ENCODE data around the gene TMED5. TPM values are rescaled to one million over a fixed set of nuclear protein-coding genes. Genes with fewer than 3 reads are reported as not detected.
A peak's percentile ranks its signal among the peaks of the same experiment; 100 is the strongest.

TMED5 gene
- total and polyA plus RNA-seq, 2 experiments from 2014 or later: 25.0 to 45.2 TPM

- TF ChIP-seq ZNF462 (CRISPR knock-in tag; IDR thresholded peaks at IDR 0.05): no peak
Measured at GRCh38 chr1:93123201-93123783, 56.9 kb downstream of the TMED5 start (continued).

- H3K36me3 ChIP-seq (ENCODE audit: insufficient read depth): peaks cover 21% of the 10 kb centered on the region; the same call in 1 of the 2 replicates
- TF ChIP-seq ETS1 (IDR thresholded peaks at IDR 0.05): no peak
- no peak for TF ChIP-seq EZH2phosphoT487 (IDR thresholded peaks at IDR 0.05; ENCODE audit: unreplicated experiment)
- TF ChIP-seq ZNF114 (CRISPR knock-in tag; IDR thresholded peaks at IDR 0.05): no peak
- TF ChIP-seq, protein P1, sequence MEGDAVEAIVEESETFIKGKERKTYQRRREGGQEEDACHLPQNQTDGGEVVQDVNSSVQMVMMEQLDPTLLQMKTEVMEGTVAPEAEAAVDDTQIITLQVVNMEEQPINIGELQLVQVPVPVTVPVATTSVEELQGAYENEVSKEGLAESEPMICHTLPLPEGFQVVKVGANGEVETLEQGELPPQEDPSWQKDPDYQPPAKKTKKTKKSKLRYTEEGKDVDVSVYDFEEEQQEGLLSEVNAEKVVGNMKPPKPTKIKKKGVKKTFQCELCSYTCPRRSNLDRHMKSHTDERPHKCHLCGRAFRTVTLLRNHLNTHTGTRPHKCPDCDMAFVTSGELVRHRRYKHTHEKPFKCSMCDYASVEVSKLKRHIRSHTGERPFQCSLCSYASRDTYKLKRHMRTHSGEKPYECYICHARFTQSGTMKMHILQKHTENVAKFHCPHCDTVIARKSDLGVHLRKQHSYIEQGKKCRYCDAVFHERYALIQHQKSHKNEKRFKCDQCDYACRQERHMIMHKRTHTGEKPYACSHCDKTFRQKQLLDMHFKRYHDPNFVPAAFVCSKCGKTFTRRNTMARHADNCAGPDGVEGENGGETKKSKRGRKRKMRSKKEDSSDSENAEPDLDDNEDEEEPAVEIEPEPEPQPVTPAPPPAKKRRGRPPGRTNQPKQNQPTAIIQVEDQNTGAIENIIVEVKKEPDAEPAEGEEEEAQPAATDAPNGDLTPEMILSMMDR (conservative IDR thresholded peaks at IDR 0.05; ENCODE audit: low read depth in 2 of 2): no peak
- TF ChIP-seq POLR2AphosphoS5 (IDR thresholded peaks at IDR 0.05; ENCODE audit: low read depth): no peak
- no peak for TF ChIP-seq REST (IDR thresholded peaks at IDR 0.05; ENCODE audit: unreplicated experiment)
- TF ChIP-seq JUNB (IDR thresholded peaks at IDR 0.05; ENCODE audit: unreplicated experiment): no peak
- TF ChIP-seq CREB1 (CRISPR knock-in tag; IDR thresholded peaks at IDR 0.05; ENCODE audit: low read depth): no peak
Measured at GRCh38 chr1:93120614-93121013, 59.6 kb downstream of the TMED5 start.

More at GRCh38 chr1:93120614-93121013, 59.6 kb downstream of the TMED5 start:
- H3K27me3 Mint-ChIP-seq (ENCODE audit: insufficient read depth, low read depth, poor library complexity): no peaks in the 10 kb centered on the region
- H3K9me2 ChIP-seq (ENCODE audit: insufficient read depth): no peaks in the 10 kb centered on the region
- no peaks in the 10 kb centered on the region for H3K27me3 ChIP-seq (ENCODE audit: insufficient read depth)
- no peaks in the 10 kb centered on the region for H3K9me3 Mint-ChIP-seq
- no peak overlapping the region for H3K4me3 ChIP-seq
- peaks cover 34% of the 10 kb centered on the region for H3K79me2 ChIP-seq (replicated peaks; ENCODE audit: insufficient read depth)
- H3K27ac Mint-ChIP-seq: no peak overlapping the region
- peaks cover 14% of the 10 kb centered on the region; the same call in 1 of the 2 replicates for H4K20me1 ChIP-seq (replicated peaks; ENCODE audit: insufficient read depth)
- H3K4me2 ChIP-seq: no peak overlapping the region
- DNase-seq (ENCODE audit: low spot score): no peak
- H3K36me3 Mint-ChIP-seq (ENCODE audit: low read depth): peaks cover 53% of the 10 kb centered on the region
- no peak overlapping the region for H2AFZ ChIP-seq
- peaks cover 29% of the 10 kb centered on the region for H3K4me1 Mint-ChIP-seq
- H3K4me3 Mint-ChIP-seq: no peak overlapping the region
- no peaks in the 10 kb centered on the region for H3F3A ChIP-seq (replicated peaks; ENCODE audit: low read depth)
- ATAC-seq: no peak
- peak overlapping the region; percentile 48; the same call in 1 of the 2 replicates for H3K27ac ChIP-seq (ENCODE audit: low read depth)
- H3K4me1 ChIP-seq (ENCODE audit: insufficient read depth): peaks cover 31% of the 10 kb centered on the region
